ENCODE measurements around the gene KCNJ10.
A peak's percentile ranks its signal among the peaks of the same experiment; 100 is the strongest.

The KCNJ10 gene

GRCh38 chr1:160020196-160020595 is 49.8 kb downstream of the KCNJ10 start:
- DNase-seq = no peak

GRCh38 chr1:160018900-160019299 is 51.1 kb downstream of the KCNJ10 start:
- DNase-seq = no peak

- DNase-seq = no peak
Measured at GRCh38 chr1:160018347-160018746, 51.6 kb downstream of the KCNJ10 start.

GRCh38 chr1:160017592-160017991 is 52.4 kb downstream of the KCNJ10 start:
- DNase-seq = no peak

- DNase-seq = no peak
Measured at GRCh38 chr1:160011781-160012180, 58.2 kb downstream of the KCNJ10 start.

GRCh38 chr1:160009801-160010200 is 60.2 kb downstream of the KCNJ10 start:
- DNase-seq = no peak

GRCh38 chr1:160009081-160009480 is 60.9 kb downstream of the KCNJ10 start:
- DNase-seq = no peak

- DNase-seq = no peak
Measured at GRCh38 chr1:160007577-160008200, 62.3 kb downstream of the KCNJ10 start.

GRCh38 chr1:160006312-160006940 is 63.5 kb downstream of the KCNJ10 start:
- DNase-seq = peak; percentile 66

- no peak for DNase-seq
Measured at GRCh38 chr1:160005070-160005469, 64.9 kb downstream of the KCNJ10 start.

GRCh38 chr1:160004425-160004824 is 65.5 kb downstream of the KCNJ10 start:
- DNase-seq = no peak

GRCh38 chr1:160004001-160004400 is 66.0 kb downstream of the KCNJ10 start:
- DNase-seq = no peak

GRCh38 chr1:160001440-160001839 is 68.5 kb downstream of the KCNJ10 start:
- no peak for DNase-seq

- no peak for DNase-seq
Measured at GRCh38 chr1:159999204-159999603, 70.8 kb downstream of the KCNJ10 start.

- no peak for DNase-seq
Measured at GRCh38 chr1:159996653-159997052, 73.3 kb downstream of the KCNJ10 start.

- DNase-seq = no peak
Measured at GRCh38 chr1:159994896-159995295, 75.1 kb downstream of the KCNJ10 start.

GRCh38 chr1:159993911-159994310 is 76.0 kb downstream of the KCNJ10 start:
- DNase-seq = no peak

- no peak for DNase-seq
Measured at GRCh38 chr1:159992161-159992560, 77.8 kb downstream of the KCNJ10 start.

- DNase-seq = peak; percentile 48
Measured at GRCh38 chr1:159991513-159991912, 78.4 kb downstream of the KCNJ10 start.

- no peak for DNase-seq
Measured at GRCh38 chr1:159990005-159990404, 80.0 kb downstream of the KCNJ10 start.

- no peak for DNase-seq
Measured at GRCh38 chr1:159989581-159989980, 80.4 kb downstream of the KCNJ10 start.

- no peak for DNase-seq
Measured at GRCh38 chr1:159988006-159988405, 82.0 kb downstream of the KCNJ10 start.

GRCh38 chr1:159987186-159987585 is 82.8 kb downstream of the KCNJ10 start:
- no peak for DNase-seq

- no peak for DNase-seq
Measured at GRCh38 chr1:159986531-159986930, 83.4 kb downstream of the KCNJ10 start.

GRCh38 chr1:159986093-159986492 is 83.9 kb downstream of the KCNJ10 start:
- no peak for DNase-seq

All from GDM1 (cell line).